Tibial artery (tissue), 4 donors: Measurements from ENCODE around the gene CTSA.

Source experiments
- DNase-seq, 2 donors: peaks; one replicate each; pipeline ENCODE4 v3.0.0-alpha.2; 2019
- H3K27ac ChIP-seq, 2 donors: fragments of 200-600 bp; sonication (generic) in 1 of 2; 1 replicate in 1 of 2; 2 replicates in 1 of 2; pipeline ENCODE4 v1.5.1; 2018 to 2019; ENCODE audit warnings: mild to moderate bottlenecking in 1 of 2
- H3K27me3 ChIP-seq, 2 donors: fragments of 200-600 bp; sonication (generic) in 1 of 2; one replicate each; pipeline versions ENCODE4 v1.5.1 to v1.6.0; 2016 to 2019
- H3K36me3 ChIP-seq, 3 donors: fragments of 200-600 bp; sonication (generic) in 2 of 3; one replicate each; pipeline ENCODE4 v1.5.1; 2016 to 2019; ENCODE audit warnings: mild to moderate bottlenecking in 2 of 3
- H3K4me1 ChIP-seq, 4 donors: fragments of 200-600 bp; sonication (generic) in 2 of 4; 1 replicate in 3 of 4; 2 replicates in 1 of 4; pipeline ENCODE4 v1.5.1; 2016 to 2019
- H3K4me3 ChIP-seq, 2 donors: fragments of 200-600 bp; sonication (generic) in 1 of 2; 1 replicate in 1 of 2; 2 replicates in 1 of 2; pipeline ENCODE4 v1.5.1; 2018 to 2019; ENCODE audit warnings: mild to moderate bottlenecking in 2 of 2
- H3K9me3 ChIP-seq, 3 donors: fragments of 200-600 bp; sonication (generic) in 1 of 3; one replicate each; pipeline ENCODE4 v1.5.1; 2016 to 2019
- CTCF ChIP-seq, 2 experiments: fragments of 200-600 bp in 1 of 2; fragments of 450-650 bp in 1 of 2; IDR thresholded peaks; one replicate each; pipeline ENCODE4 v1.5.1; 2017 to 2019; ENCODE audit warnings: antibody characterized with exemption in 2 of 2, mild to moderate bottlenecking in 1 of 2, moderate library complexity in 1 of 2
- intact Hi-C: fragments of 100-400 bp; cut with DNase I; formaldehyde crosslinking; loops from one replicate; pipeline ENCODE4 v1.15.0; 2023; ENCODE audit warnings: low total_unique reads

Gene CTSA

GRCh38 chr20:45947110-45947866, 56.2 kb downstream of the CTSA start:
- no peaks in the 10 kb centered on the region for H3K9me3 ChIP-seq
- H3K4me3 ChIP-seq, result no peak overlapping the region
- peaks cover 0 to 4% (median 0%) of the 10 kb centered on the region in 4 donors for H3K4me1 ChIP-seq
- peaks cover 79 to 100% (median 97%) of the 10 kb centered on the region in 3 donors for H3K36me3 ChIP-seq
- no peak for TF ChIP-seq CTCF (IDR thresholded peaks at IDR 0.05)
- DNase-seq, result no peak
- H3K27ac ChIP-seq, result peak overlapping the region in 1 of 2 donors; percentile 48
- intact Hi-C loops, result no loop called here
- no peaks in the 10 kb centered on the region for H3K27me3 ChIP-seq

- Histone ChIP-seq H3K4me1 (peaks cover 0 to 4% (median 0%) of the 10 kb centered on the region in 4 donors), H3K27me3 (no peaks in the 10 kb centered on the region), H3K27ac (peak overlapping the region in 1 of 2 donors; percentile 7), H3K9me3 (no peaks in the 10 kb centered on the region), H3K4me3 (no peak overlapping the region), H3K36me3 (peaks cover 79 to 100% (median 100%) of the 10 kb centered on the region in 3 donors)
- intact Hi-C loops, result no loop called here
- no peak for DNase-seq
- TF ChIP-seq CTCF (IDR thresholded peaks at IDR 0.05), result no peak
These were observed 57.2 kb downstream of the CTSA start for GRCh38 chr20:45948261-45948733.
